GM21529 (cell line): ENCODE data around the gene RSRP1.
"Not testable (repeated sequence)": the region's sequence is repeated elsewhere in the genome, so short reads cannot be mapped to it uniquely, and the experiment has no call there.

Source experiments
- ATAC-seq: cut with Tn5 transposase; IDR thresholded peaks from one replicate; pipeline ENCODE4 v1.9.1; 2021; ENCODE audit not compliant: unreplicated experiment

RSRP1 gene

GRCh38 chr1:25257196-25257595 lies 9.9 kb upstream of the RSRP1 start:
- ATAC-seq: no peak

DNA sequence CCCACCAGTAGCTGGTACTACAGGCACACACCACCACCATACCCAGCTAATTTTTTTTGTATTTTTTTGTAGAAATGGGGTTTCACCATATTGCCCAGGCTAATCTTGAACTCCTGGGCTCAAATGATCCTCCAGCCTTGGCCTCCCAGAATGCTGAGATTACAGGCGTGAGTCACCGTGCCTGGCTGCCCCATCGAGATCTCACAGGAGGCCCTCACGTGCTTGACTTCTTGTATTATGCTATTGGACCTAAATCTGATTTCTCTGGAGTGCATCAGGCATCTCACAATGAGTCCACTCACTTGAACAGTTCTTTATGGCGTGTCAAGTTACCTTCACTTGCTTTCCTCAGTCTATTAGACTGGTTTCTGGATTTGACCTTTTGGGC lies 9.3 kb upstream of the RSRP1 start:
- no peak for ATAC-seq

- no peak for ATAC-seq
Measured at GRCh38 chr1:25255706-25256577, 8.7 kb upstream of the RSRP1 start.

DNA sequence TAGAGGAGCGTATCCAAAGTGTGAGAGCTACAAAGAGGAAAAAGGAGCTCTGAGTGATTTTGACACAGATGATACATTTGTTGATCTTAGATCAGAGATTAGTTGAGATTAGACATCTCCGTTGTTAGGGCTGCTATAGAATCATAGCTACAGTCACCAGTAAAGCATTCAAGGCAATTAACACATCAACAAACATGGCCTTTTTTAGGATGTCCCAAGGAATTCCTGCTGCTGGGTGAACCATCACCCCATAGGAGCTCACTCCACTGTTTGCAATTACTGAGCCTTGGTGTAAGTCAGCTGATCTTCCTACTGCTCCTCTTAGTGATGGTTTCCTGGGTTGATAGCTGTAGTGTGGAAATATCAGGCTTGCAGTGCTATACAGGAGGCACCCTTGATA lies 6.7 kb upstream of the RSRP1 start:
- ATAC-seq: no peak

GRCh38 chr1:25247829-25248754 lies 838 bp upstream of the RSRP1 start:
- peak; percentile 43 for ATAC-seq

GRCh38 chr1:25246600-25247023 lies 642 bp downstream of the RSRP1 start:
- ATAC-seq: peak; percentile 1

GRCh38 chr1:25245809-25246599 lies 1.2 kb downstream of the RSRP1 start:
- ATAC-seq: no peak

DNA sequence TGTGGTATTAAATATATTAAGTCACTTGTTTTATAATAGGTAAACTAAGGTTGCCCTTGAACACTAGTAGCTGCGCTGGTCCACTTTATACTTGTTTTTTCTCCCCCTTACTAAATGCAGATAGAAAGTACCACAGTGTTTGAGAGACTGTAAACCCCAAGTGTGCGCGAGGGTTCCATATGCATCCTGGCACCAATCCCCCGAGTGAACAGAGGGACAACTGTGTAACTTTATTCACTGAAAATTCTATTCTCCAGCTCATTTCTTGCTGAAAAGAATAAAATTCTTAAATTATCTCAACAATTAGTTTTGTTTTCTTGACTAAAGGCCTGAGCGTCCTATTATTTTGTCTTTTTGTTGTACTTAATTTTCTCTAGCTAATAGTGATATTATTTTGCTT lies 1.9 kb downstream of the RSRP1 start:
- no peak for ATAC-seq

DNA sequence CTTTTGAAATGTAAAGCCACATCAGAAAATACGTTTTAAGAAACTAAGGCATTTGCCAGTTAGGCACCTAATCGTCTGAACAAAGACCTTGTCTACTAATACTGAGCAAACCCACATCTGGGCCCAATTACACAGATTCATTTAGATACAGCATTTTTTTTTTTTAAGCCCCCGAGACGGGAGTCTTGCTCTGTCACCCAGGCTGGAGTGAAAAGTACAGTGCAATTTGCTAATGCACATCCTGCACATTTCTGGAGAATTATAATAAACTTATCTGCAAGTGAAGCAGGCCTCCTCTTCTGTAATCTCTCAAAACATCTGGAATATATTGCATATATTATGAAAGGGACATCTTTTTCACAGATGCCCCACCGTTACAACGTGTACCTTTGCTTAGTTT lies 3.3 kb downstream of the RSRP1 start:
- no peak for ATAC-seq

DNA sequence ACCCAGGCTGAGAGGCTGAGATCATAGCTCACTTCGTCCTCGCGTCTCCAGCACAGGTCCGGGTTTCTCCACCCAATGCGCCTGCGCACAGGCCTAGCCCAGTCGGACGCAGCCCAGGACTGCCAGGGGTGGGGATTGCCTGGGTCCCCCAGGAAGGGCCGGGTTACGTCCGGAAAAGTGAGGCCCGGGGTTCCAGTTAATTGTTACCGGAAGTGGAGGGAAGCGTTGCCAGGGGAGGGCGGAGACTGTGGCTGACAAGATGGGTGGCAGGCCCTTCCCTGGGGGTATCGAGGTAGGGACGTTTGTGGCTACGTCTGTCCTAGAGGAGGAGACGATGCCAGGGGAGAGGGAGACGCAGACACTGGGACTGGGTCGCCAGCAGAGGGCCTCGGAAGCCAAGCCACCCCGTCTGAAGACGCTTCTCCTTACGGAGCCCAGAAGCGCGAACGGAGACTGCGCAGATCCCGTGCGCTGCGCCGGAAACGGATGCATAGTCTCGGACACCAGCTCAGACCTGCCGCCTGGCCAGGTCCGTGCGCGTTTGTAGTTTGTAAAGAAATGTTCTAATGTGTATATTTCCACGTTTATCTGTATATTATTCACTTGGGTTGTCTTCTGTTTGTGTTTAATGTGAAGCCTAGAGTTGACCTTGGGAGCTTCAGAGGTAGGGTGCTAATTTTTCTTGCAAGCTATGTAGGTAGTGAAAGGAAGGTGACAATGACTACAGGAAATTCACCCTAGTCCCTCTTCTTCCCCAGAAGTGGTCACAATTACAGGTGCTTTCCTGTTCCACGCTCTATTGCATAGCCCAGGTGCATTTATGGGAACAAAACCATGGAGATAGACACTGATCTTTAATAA lies 7.3 kb downstream of the RSRP1 start:
- peak; percentile 65 for ATAC-seq

DNA sequence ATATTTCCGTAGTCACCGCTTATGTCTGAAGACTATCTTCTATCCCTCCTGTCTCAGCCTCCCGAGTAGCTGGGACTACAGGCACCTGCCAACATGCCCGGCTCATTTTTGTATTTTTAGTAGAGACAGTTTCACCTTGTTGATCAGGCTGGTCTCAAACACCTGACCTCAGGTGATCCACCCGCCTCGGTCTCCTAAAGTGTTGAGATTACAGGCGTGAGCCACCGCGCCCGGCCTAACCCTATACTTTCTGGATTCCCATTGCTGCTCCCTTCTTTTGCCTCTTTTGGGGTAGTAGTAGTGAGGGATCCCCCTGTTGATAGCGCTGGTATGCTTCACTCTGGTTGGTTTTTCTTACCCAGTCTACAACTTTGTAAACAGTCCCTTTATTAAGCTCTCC lies 9.2 kb downstream of the RSRP1 start:
- ATAC-seq: no peak

DNA sequence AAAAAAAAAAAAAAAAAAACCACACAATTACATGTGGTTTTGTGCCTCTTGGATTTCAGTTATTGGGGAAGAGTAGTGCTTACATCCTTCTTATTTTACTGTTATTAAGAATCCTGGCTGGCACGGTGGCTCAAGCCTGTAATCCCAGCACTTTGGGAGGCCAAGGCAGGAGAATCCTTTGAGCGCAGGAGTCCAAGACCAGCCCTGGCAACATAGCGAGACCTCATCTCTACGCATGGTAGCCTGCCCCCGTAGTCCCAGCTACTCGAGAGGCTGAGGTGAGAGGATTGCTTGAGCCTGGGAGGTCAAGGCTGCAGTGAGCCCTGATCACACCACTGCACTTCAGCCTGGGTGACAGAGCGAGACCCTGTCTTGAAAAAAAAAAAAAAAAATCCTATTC lies 11.0 kb downstream of the RSRP1 start:
- not testable (repeated sequence) for ATAC-seq

DNA sequence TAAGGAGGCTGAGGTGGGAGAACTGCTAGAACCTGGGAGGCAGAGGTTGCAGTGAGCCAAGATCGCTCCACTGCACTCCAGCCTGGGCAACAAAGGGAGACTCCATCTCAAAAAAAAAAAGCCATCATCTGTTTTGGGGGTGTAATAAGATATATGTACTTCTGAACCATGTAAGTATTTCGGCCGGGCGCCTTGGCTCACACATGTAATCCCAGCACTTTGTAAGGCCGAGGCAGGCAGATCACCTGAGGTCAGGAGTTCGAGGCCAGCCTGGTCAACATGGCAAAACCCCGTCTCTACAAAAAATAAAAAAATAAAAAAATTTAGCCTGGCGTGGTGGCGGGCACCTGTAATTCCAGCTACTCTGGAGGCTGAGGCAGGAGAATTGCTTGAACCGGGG lies 11.8 kb downstream of the RSRP1 start:
- ATAC-seq: not testable (repeated sequence)

- ATAC-seq: peak; percentile 62
Measured at GRCh38 chr1:25232866-25233784, 14.1 kb downstream of the RSRP1 start.

GRCh38 chr1:25232027-25232865 lies 15.0 kb downstream of the RSRP1 start, which contains the start of gene SYF2:
Gene SYF2 (minus strand): TSS chr1:25232502. CDS start chr1:25232467, 35 bp downstream.
- peak; percentile 60 for ATAC-seq

- ATAC-seq: no peak
Measured at GRCh38 chr1:25223471-25223870, 23.8 kb downstream of the RSRP1 start.

DNA sequence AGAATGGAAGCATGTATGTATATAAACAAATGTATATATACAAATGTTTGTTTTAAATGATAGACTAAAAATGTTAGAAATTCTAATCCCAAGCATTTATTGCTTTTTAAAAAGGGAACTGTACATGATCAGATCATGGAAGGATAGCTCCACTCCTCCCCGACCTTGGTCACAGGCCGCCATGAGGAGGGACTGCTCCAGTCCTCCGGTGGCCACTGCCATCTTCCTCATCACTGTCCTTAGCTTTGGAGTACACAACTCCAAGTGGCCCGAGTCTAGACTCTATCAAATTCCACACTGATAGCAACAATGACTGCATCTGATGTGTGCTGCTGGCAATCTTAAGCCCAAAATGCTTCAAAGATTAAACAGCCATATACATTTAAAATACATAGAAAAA lies 24.6 kb downstream of the RSRP1 start:
- no peak for ATAC-seq

GRCh38 chr1:25220666-25221065 lies 26.6 kb downstream of the RSRP1 start:
- no peak for ATAC-seq
